Fibroblast of mammary gland (primary cell): ENCODE results near the gene WASHC4.

Source experiments
- DNase-seq: peaks from one replicate; pipeline ENCODE4 v3.0.0-alpha.2; 2010; ENCODE audit warnings: low read depth
- H3K4me3 ChIP-seq: 2 replicates; pipeline ENCODE4 v1.5.1; 2011; ENCODE audit warnings: low read depth, mild to moderate bottlenecking, low read length, moderate library complexity; ENCODE audit not compliant: control insufficient read depth
- TF ChIP-seq, protein P1 (sequence below): conservative IDR thresholded peaks from 2 replicates; pipeline ENCODE4 v1.5.1; 2011; ENCODE audit warnings: low read depth, low read length, inconsistent platforms; ENCODE audit not compliant: control insufficient read depth, insufficient read depth

The WASHC4 gene

DNA sequence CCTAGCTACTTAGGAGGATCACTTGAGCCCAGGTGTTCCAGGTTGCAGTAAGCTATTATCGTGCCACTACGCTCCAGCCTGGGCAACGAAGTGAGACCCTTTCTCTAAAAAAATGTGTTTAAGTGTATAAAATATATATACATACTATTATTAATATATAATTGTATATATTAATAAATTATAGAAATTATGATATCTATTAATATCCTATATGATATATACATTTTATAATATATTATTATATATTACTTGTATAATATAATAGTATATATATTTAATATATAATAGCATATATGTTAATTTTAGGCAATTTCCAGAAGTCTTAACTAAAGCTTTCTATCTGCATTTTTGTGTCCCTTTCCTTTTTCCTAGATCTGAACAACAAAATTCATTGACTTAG lies 35.5 kb upstream of the WASHC4 start:
- TF ChIP-seq, protein P1, sequence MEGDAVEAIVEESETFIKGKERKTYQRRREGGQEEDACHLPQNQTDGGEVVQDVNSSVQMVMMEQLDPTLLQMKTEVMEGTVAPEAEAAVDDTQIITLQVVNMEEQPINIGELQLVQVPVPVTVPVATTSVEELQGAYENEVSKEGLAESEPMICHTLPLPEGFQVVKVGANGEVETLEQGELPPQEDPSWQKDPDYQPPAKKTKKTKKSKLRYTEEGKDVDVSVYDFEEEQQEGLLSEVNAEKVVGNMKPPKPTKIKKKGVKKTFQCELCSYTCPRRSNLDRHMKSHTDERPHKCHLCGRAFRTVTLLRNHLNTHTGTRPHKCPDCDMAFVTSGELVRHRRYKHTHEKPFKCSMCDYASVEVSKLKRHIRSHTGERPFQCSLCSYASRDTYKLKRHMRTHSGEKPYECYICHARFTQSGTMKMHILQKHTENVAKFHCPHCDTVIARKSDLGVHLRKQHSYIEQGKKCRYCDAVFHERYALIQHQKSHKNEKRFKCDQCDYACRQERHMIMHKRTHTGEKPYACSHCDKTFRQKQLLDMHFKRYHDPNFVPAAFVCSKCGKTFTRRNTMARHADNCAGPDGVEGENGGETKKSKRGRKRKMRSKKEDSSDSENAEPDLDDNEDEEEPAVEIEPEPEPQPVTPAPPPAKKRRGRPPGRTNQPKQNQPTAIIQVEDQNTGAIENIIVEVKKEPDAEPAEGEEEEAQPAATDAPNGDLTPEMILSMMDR = no peak
- no peak for DNase-seq
- no peak overlapping the region for H3K4me3 ChIP-seq

DNA sequence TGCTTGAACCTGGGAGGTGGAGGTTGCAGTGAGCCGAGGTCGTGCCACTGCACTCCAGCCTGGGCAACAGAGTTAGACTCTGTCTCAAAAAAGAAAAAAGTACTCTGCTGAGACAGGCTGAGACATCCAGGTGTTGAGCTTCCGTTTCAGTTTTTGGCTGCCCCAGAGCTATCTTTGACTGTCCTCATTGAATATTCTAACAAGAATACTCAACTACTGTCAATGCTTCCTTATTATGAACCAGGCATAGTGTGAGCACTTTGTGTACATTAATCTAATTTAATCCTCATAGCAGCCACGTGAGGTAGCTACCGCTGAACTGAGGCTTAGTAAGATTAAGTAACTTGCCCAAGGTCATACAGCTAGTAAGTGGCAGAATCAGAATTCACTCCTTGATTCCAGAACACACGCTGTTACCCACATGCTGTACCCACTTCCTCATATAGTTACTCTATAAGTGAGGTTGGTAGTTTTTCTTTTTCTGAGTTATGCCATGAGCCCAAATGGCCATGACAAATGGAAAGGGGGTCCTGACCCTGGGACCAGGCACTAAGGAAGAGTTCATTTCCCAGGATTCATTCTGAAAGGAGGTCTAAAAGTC lies 34.5 kb upstream of the WASHC4 start:
- H3K4me3 ChIP-seq = no peak overlapping the region
- TF ChIP-seq, protein P1 = no peak
- DNase-seq = no peak

DNA sequence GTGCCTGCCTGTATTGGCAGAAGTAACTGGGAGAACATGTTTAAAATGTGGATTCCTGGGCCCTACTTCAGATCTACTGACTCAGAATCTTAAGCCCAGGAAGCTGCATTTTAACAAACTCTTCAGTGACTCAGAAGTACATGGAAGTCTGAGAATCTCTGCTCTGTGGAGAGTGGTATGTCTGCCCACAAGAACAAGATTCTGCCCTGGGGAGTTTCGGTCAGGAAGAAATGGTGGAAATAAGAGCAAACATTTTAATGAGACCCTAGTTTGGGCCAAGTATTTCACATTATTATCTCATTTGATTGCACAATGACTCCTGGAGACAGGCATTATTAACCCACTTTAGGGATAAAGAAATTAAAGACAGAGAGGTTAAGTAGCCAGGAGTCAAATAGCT lies 31.4 kb upstream of the WASHC4 start:
- TF ChIP-seq, protein P1 = no peak
- H3K4me3 ChIP-seq = no peak overlapping the region
- DNase-seq = peak; percentile 88

DNA sequence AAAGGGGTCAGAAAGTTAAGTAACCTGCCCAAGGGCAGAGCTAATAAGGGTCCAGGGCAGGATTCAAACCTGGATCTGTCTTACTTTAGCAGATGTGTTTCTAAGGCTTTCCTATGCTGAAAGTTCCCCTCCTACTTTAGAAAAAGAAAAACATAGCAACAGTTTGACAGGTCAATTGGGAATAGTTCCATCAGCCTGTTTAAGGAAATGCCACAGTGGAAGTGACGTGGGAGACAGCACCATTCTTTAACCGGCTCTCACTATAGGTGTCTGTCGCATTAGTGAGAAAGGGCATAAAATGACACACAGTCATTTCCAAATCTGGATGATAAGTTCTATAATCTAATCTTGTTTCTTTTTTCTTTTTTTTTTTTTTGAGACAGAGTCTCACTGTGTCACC lies 30.6 kb upstream of the WASHC4 start:
- DNase-seq = no peak
- H3K4me3 ChIP-seq = no peak overlapping the region
- TF ChIP-seq, protein P1 = no peak

DNA sequence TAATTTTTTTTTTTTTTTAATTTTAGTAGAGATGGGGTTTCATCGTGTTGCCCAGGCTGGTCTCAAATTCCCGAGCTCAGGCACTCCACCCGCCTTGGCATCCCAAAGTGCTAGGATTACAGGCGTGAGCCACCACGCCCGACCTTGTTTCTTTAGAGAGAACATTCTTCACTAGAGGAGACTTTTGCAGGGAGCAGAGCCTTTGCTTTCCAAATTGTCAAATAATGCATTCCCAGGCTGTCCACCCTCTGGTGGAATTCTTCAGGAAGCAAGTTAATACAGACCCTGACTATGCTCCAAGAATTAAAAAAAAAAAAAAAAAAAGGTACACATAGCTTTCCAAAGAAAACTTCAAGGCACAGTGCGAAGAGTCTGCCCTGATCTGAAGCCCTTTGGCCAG lies 30.1 kb upstream of the WASHC4 start:
- no peak overlapping the region for H3K4me3 ChIP-seq
- TF ChIP-seq, protein P1 = no peak
- DNase-seq = no peak

DNA sequence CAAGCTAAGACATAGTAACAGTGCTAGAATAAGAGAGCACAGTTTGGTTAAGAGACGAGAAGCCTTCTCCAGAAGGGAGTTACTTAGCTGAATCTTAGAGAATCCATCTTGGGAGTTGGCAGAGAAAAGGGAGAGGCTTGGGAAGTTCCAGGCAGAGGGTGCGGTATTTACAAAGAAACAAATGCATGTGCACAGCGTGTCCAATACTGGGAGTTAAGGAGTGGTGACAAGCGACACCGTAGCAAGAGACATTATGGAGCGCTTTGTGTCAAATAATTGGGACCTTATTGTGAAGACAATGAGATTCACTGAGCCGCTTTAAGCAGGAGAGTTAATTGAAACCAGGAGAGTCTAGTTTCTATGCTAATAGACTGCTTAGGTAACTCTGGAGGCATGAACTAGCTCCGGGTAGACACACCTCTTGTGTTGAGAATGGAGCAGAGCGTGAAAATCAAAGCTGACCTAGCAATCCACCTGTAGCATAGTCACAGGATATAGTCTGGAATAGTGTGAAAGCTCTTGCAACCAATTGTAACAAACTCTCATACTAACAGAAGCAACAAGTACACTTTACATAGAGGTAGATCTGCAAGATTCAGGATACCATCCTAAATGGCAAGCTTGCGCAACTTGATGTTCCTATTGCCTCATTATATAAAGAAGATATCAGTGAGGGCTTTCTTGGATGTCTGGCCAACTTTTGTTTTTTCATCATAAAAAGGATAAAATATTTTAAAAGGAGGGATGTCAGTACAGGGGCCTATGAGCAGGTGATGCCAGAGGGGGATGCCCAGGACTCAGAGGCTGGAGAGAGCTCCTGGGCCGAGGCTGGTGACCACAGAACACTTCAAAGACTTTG lies 28.6 kb upstream of the WASHC4 start:
- H3K4me3 ChIP-seq = no peak overlapping the region
- TF ChIP-seq, protein P1 = no peak
- DNase-seq = no peak
